ENCODE measurements around the gene ABCG8.

ABCG8 gene

DNA sequence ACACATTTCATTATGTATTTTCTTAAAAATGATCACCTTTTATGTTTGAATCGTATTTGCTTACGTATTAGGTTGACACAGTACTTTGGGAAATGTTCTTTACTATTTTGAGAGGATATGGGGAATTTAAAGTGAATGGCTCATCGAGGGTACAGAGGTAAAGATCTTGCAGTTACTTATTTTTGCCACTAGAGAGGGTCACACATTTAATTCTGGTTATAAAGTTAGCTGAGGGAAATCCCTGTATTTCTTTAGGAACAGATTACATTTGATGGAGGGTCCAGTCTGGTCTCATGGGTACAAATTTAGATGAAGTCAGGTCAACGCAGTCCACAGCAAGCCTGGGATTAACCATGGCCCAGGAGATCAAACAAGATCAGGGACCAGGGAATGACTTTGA lies 40.5 kb upstream of the ABCG8 start:
- H3K9me2 ChIP-seq (replicated peaks; ENCODE audit: low read depth, low read length) = no peaks in the 10 kb centered on the region
- no peaks in the 10 kb centered on the region for H3F3A ChIP-seq (ENCODE audit: low read depth)
- no peak overlapping the region for H3K9ac ChIP-seq (ENCODE audit: low read depth, low read length, poor library complexity, severe bottlenecking)
- no peak overlapping the region for H3K4me2 ChIP-seq (ENCODE audit: low read depth, low read length, poor library complexity, severe bottlenecking)
- no peaks in the 10 kb centered on the region for H3K79me2 ChIP-seq (ENCODE audit: insufficient read depth, low read length)
- H2AFZ ChIP-seq (ENCODE audit: low read length) = no peak overlapping the region
- no peak overlapping the region for H3K4me3 ChIP-seq (ENCODE audit: low read length, poor library complexity, severe bottlenecking)
- TF ChIP-seq CTCF (conservative IDR thresholded peaks at IDR 0.05; ENCODE audit: low read length) = peak; percentile 72
- no peak for TF ChIP-seq EZH2phosphoT487 (IDR thresholded peaks at IDR 0.05; ENCODE audit: borderline replicate concordance)
- no peaks in the 10 kb centered on the region for H3K27me3 ChIP-seq (ENCODE audit: insufficient read depth, low read length, poor library complexity, severe bottlenecking)
- no peaks in the 10 kb centered on the region for H3K36me3 ChIP-seq (ENCODE audit: insufficient read depth, low read length)
- H3K4me1 ChIP-seq (ENCODE audit: insufficient read depth, low read length, poor library complexity, severe bottlenecking) = no peaks in the 10 kb centered on the region
- no peaks in the 10 kb centered on the region for H3K9me3 ChIP-seq (ENCODE audit: insufficient read depth, low read depth, low read length)
- no peaks in the 10 kb centered on the region for H4K20me1 ChIP-seq (ENCODE audit: insufficient read depth, low read length, poor library complexity, severe bottlenecking)

DNA sequence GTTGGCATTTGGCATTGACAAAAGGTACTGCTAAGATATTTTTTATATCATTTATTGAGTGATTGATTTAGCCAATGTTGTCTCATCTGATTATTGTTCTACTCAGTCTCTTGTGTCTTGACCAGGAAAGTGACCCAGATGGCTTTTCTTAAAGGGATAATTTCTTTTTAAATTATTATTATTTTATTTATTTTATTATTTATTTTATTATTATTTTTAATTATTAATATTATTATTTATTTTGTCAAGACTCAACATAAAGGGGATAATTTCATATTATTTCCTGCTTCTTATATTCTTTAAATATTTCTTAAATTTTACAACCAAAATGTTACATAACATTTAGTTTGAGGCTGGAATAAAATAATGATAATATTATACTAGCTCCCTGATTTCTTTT lies 37.9 kb upstream of the ABCG8 start:
- H3K27me3 ChIP-seq (ENCODE audit: insufficient read depth, low read length, poor library complexity, severe bottlenecking) = no peaks in the 10 kb centered on the region
- H4K20me1 ChIP-seq (ENCODE audit: insufficient read depth, low read length, poor library complexity, severe bottlenecking) = no peaks in the 10 kb centered on the region
- no peak overlapping the region for H3K4me3 ChIP-seq (ENCODE audit: low read length, poor library complexity, severe bottlenecking)
- H3K9me3 ChIP-seq (ENCODE audit: insufficient read depth, low read depth, low read length) = no peaks in the 10 kb centered on the region
- H3K9me2 ChIP-seq (replicated peaks; ENCODE audit: low read depth, low read length) = no peaks in the 10 kb centered on the region
- no peak overlapping the region for H2AFZ ChIP-seq (ENCODE audit: low read length)
- no peaks in the 10 kb centered on the region for H3K79me2 ChIP-seq (ENCODE audit: insufficient read depth, low read length)
- no peak overlapping the region for H3K9ac ChIP-seq (ENCODE audit: low read depth, low read length, poor library complexity, severe bottlenecking)
- no peak for TF ChIP-seq CTCF (conservative IDR thresholded peaks at IDR 0.05; ENCODE audit: low read length)
- H3F3A ChIP-seq (ENCODE audit: low read depth) = no peaks in the 10 kb centered on the region
- no peaks in the 10 kb centered on the region for H3K4me1 ChIP-seq (ENCODE audit: insufficient read depth, low read length, poor library complexity, severe bottlenecking)
- H3K36me3 ChIP-seq (ENCODE audit: insufficient read depth, low read length) = no peaks in the 10 kb centered on the region
- no peak overlapping the region for H3K4me2 ChIP-seq (ENCODE audit: low read depth, low read length, poor library complexity, severe bottlenecking)

GRCh38 chr2:43802135-43802534 lies 36.6 kb upstream of the ABCG8 start:
- H3K9me3 ChIP-seq (ENCODE audit: insufficient read depth, low read depth, low read length) = no peaks in the 10 kb centered on the region
- no peaks in the 10 kb centered on the region for H3K36me3 ChIP-seq (ENCODE audit: insufficient read depth, low read length)
- H3K4me2 ChIP-seq (ENCODE audit: low read depth, low read length, poor library complexity, severe bottlenecking) = no peak overlapping the region
- no peaks in the 10 kb centered on the region for H3K4me1 ChIP-seq (ENCODE audit: insufficient read depth, low read length, poor library complexity, severe bottlenecking)
- H3K27me3 ChIP-seq (ENCODE audit: insufficient read depth, low read length, poor library complexity, severe bottlenecking) = no peaks in the 10 kb centered on the region
- no peak overlapping the region for H2AFZ ChIP-seq (ENCODE audit: low read length)
- H3K9ac ChIP-seq (ENCODE audit: low read depth, low read length, poor library complexity, severe bottlenecking) = no peak overlapping the region
- H4K20me1 ChIP-seq (ENCODE audit: insufficient read depth, low read length, poor library complexity, severe bottlenecking) = no peaks in the 10 kb centered on the region
- H3K79me2 ChIP-seq (ENCODE audit: insufficient read depth, low read length) = no peaks in the 10 kb centered on the region
- 0 out of 2 replicates have a peak, but pooled peaks have one; percentile 23 for TF ChIP-seq CTCF (conservative IDR thresholded peaks at IDR 0.05; ENCODE audit: low read length)
- TF ChIP-seq EZH2phosphoT487 (IDR thresholded peaks at IDR 0.05; ENCODE audit: borderline replicate concordance) = no peak
- no peaks in the 10 kb centered on the region for H3F3A ChIP-seq (ENCODE audit: low read depth)
- no peaks in the 10 kb centered on the region for H3K9me2 ChIP-seq (replicated peaks; ENCODE audit: low read depth, low read length)
- no peak overlapping the region for H3K4me3 ChIP-seq (ENCODE audit: low read length, poor library complexity, severe bottlenecking)

All from Loucy (cell line).